GM23338 (cell line): Measurements from ENCODE around the gene SUB1. TPM values are rescaled to one million over a fixed set of nuclear protein-coding genes. Genes with fewer than 3 reads are reported as not detected.
A peak's percentile ranks its signal among the peaks of the same experiment; 100 is the strongest.

Experiments used
- ATAC-seq: fragments of 200-7000 bp; cut with Tn5 transposase; 3 replicates; pipeline ENCODE4 v1.9.1; 2020
- DNase-seq: peaks from one replicate; pipeline ENCODE4 v3.0.0-alpha.2; 2015; ENCODE audit warnings: low spot score
- H2AFZ ChIP-seq: fragments of 200-600 bp; sonication (generic); 2 replicates; pipeline ENCODE4 v1.8.0; 2016; ENCODE audit warnings: antibody characterized with exemption, mild to moderate bottlenecking, moderate library complexity
- H3F3A ChIP-seq: fragments of 200-600 bp; sonication (generic); replicated peaks from 2 replicates; pipeline ENCODE4 v1.8.0; 2017; ENCODE audit warnings: antibody characterized with exemption, mixed run types, low read depth
- H3K27ac ChIP-seq: fragments of 200-600 bp; sonication (generic); 2 replicates; pipeline ENCODE4 v1.6.1; 2016; ENCODE audit warnings: low read depth
- H3K27me3 ChIP-seq: fragments of 200-600 bp; sonication (generic); 2 replicates; pipeline ENCODE4 v1.8.0; 2016; ENCODE audit warnings: mild to moderate bottlenecking, mixed run types, moderate library complexity; ENCODE audit not compliant: insufficient read depth
- H3K36me3 ChIP-seq: fragments of 200-600 bp; sonication (generic); 2 replicates; pipeline ENCODE4 v1.8.0; 2016; ENCODE audit warnings: mild to moderate bottlenecking; ENCODE audit not compliant: insufficient read depth
- H3K4me1 ChIP-seq: fragments of 200-600 bp; sonication (generic); 2 replicates; pipeline ENCODE4 v1.8.0; 2016; ENCODE audit warnings: mild to moderate bottlenecking, moderate library complexity; ENCODE audit not compliant: insufficient read depth
- H3K4me2 ChIP-seq: fragments of 200-600 bp; sonication (generic); 2 replicates; pipeline ENCODE4 v1.7.1; 2017; ENCODE audit warnings: mixed run types
- H3K4me3 ChIP-seq: fragments of 200-600 bp; sonication (generic); 2 replicates; pipeline ENCODE4 v1.6.1; 2016; ENCODE audit warnings: mixed run types
- H3K79me2 ChIP-seq: fragments of 200-600 bp; sonication (generic); replicated peaks from 2 replicates; pipeline ENCODE4 v1.8.0; 2017; ENCODE audit warnings: mild to moderate bottlenecking; ENCODE audit not compliant: insufficient read depth
- H3K9me2 ChIP-seq: fragments of 200-600 bp; sonication (generic); 2 replicates; pipeline ENCODE4 v1.8.0; 2017; ENCODE audit not compliant: insufficient read depth
- H4K20me1 ChIP-seq: fragments of 200-600 bp; sonication (generic); replicated peaks from 2 replicates; pipeline ENCODE4 v1.8.0; 2017; ENCODE audit warnings: mild to moderate bottlenecking; ENCODE audit not compliant: insufficient read depth
- H3K27ac Mint-ChIP-seq: 2 replicates; pipeline ENCODE4 v1.8.0; 2020; ENCODE audit warnings: inconsistent platforms, mild to moderate bottlenecking, moderate library complexity, mixed read lengths
- H3K27me3 Mint-ChIP-seq: 3 replicates; pipeline ENCODE4 v1.8.0; 2022; ENCODE audit warnings: low read depth, mild to moderate bottlenecking, moderate library complexity, mixed read lengths, inconsistent platforms; ENCODE audit not compliant: insufficient read depth, poor library complexity
- H3K36me3 Mint-ChIP-seq: 3 replicates; pipeline ENCODE4 v1.8.0; 2021; ENCODE audit warnings: low read depth, mild to moderate bottlenecking, inconsistent platforms, moderate library complexity, mixed read lengths
- H3K4me1 Mint-ChIP-seq: 3 replicates; pipeline ENCODE4 v1.8.0; 2020; ENCODE audit warnings: mild to moderate bottlenecking, inconsistent platforms, mixed read lengths
- H3K4me3 Mint-ChIP-seq: 3 replicates; pipeline ENCODE4 v1.8.0; 2021; ENCODE audit warnings: moderate library complexity, mild to moderate bottlenecking, inconsistent platforms, mixed read lengths
- H3K9me3 Mint-ChIP-seq: 3 replicates; pipeline ENCODE4 v1.8.0; 2020; ENCODE audit warnings: moderate library complexity, mild to moderate bottlenecking, inconsistent platforms, mixed read lengths
- CREB1 ChIP-seq: fragments of 250-450 bp; sonication (Bioruptor Pico); IDR thresholded peaks from 2 replicates; pipeline ENCODE4 v1.5.0; 2020; ENCODE audit warnings: low read depth, mild to moderate bottlenecking, moderate library complexity
- STAT1 ChIP-seq: IDR thresholded peaks from one replicate; pipeline ENCODE4 v1.6.1; 2016; ENCODE audit warnings: antibody characterized with exemption; ENCODE audit not compliant: unreplicated experiment
- polyA plus RNA-seq: library from polyadenylated mRNA; unstranded; fragments of >200 nt; fragmentation: Nextera tagmentation; extraction: Ambion mirVana; gene quantifications from 2 replicates; pipeline ENCODE4 v1.2.1, GENCODE V29; 2016
- total RNA-seq: library from RNA; depleted of rRNA; stranded (reverse); fragments of >200 nt; shearing (Covaris generic); gene quantifications from 2 replicates; pipeline ENCODE4 v1.2.3, GENCODE V29; 2014
- TF ChIP-seq, protein P1 (sequence below): fragments of 250-450 bp; sonication (Bioruptor Pico); IDR thresholded peaks from 2 replicates; pipeline ENCODE4 v1.5.0; 2020; ENCODE audit warnings: mild to moderate bottlenecking, moderate library complexity
- TF ChIP-seq, protein P2 (sequence below), 2 experiments: fragments of 200-600 bp in 1 of 2; sonication (generic) in 1 of 2; conservative IDR thresholded peaks; 2 replicates each; pipeline versions ENCODE4 v1.5.1 to v1.6.1; 2016 to 2017; ENCODE audit warnings: antibody characterized with exemption in 2 of 2, low read depth in 2 of 2, mild to moderate bottlenecking in 2 of 2, moderate library complexity in 1 of 2

The SUB1 gene
- total and polyA plus RNA-seq, 2 experiments from 2014 or later: 365 to 1,041 TPM

DNA sequence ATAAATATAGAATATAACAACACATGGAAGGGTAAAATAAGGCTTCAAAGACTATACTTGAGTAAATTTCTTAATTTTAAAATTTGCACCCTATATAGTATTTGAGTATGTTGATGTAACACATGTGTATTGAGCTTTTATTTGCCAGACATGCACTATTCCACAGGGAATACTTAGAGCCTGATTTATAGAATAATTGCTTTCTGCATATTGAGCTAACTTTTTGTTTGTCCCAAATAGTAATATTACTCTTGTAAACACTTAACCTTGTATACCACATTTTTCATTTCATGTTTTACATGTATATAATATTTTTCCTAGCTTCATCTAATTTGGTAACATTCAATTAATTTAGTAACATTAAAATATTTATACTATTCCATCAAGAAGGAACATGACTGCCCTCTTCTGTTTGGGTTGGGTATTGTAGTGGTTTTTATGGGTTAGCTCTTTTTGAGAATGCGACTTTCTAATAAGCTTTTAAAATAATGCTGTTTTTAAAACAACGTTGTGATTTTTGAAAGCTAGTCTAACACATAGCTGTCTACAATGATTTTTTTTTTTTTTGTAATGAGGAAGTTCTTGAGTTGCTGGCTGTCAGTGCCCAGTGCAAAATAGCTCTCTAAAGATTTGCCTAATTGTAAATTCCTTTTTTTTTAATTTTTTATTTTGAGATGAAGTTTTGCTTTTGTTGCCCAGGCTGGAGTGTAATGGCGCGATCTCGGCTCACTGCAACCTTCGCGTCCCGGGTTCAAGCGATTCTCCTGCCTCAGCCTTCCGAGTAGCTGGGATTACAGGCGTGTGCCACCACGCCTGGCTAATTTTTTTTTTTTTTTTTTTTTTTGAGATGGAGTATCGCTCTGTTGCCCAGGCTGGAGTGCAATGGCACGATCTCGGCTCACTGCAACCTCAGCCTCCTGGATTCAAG, 4.8 kb downstream of the SUB1 start:
- peaks cover 9% of the 10 kb centered on the region for H3K4me1 Mint-ChIP-seq

More for the DNA sequence above, 4.8 kb downstream of the SUB1 start:
- Mint-ChIP-seq H3K27ac (no peak overlapping the region), H3K36me3 (peaks cover 63% of the 10 kb centered on the region), H3K4me3 (no peak overlapping the region), H3K27me3 (peaks cover 2% of the 10 kb centered on the region), H3K9me3 (no peaks in the 10 kb centered on the region)
- no peak overlapping the region for H2AFZ ChIP-seq
- H3K27me3 ChIP-seq: no peaks in the 10 kb centered on the region
- no peak for ATAC-seq
- no peaks in the 10 kb centered on the region for H3K9me2 ChIP-seq
- no peak overlapping the region for H3K4me2 ChIP-seq
- H3K79me2 ChIP-seq: peaks cover 80% of the 10 kb centered on the region
- no peak overlapping the region for H3K4me3 ChIP-seq
- peaks cover 5% of the 10 kb centered on the region; the same call in 1 of the 2 replicates for H3F3A ChIP-seq
- peaks cover 12% of the 10 kb centered on the region for H4K20me1 ChIP-seq
- H3K36me3 ChIP-seq: peaks cover 36% of the 10 kb centered on the region
- H3K27ac ChIP-seq: no peak overlapping the region
- peak; percentile 63 for DNase-seq
- no peak for TF ChIP-seq CREB1
- TF ChIP-seq, protein P1, sequence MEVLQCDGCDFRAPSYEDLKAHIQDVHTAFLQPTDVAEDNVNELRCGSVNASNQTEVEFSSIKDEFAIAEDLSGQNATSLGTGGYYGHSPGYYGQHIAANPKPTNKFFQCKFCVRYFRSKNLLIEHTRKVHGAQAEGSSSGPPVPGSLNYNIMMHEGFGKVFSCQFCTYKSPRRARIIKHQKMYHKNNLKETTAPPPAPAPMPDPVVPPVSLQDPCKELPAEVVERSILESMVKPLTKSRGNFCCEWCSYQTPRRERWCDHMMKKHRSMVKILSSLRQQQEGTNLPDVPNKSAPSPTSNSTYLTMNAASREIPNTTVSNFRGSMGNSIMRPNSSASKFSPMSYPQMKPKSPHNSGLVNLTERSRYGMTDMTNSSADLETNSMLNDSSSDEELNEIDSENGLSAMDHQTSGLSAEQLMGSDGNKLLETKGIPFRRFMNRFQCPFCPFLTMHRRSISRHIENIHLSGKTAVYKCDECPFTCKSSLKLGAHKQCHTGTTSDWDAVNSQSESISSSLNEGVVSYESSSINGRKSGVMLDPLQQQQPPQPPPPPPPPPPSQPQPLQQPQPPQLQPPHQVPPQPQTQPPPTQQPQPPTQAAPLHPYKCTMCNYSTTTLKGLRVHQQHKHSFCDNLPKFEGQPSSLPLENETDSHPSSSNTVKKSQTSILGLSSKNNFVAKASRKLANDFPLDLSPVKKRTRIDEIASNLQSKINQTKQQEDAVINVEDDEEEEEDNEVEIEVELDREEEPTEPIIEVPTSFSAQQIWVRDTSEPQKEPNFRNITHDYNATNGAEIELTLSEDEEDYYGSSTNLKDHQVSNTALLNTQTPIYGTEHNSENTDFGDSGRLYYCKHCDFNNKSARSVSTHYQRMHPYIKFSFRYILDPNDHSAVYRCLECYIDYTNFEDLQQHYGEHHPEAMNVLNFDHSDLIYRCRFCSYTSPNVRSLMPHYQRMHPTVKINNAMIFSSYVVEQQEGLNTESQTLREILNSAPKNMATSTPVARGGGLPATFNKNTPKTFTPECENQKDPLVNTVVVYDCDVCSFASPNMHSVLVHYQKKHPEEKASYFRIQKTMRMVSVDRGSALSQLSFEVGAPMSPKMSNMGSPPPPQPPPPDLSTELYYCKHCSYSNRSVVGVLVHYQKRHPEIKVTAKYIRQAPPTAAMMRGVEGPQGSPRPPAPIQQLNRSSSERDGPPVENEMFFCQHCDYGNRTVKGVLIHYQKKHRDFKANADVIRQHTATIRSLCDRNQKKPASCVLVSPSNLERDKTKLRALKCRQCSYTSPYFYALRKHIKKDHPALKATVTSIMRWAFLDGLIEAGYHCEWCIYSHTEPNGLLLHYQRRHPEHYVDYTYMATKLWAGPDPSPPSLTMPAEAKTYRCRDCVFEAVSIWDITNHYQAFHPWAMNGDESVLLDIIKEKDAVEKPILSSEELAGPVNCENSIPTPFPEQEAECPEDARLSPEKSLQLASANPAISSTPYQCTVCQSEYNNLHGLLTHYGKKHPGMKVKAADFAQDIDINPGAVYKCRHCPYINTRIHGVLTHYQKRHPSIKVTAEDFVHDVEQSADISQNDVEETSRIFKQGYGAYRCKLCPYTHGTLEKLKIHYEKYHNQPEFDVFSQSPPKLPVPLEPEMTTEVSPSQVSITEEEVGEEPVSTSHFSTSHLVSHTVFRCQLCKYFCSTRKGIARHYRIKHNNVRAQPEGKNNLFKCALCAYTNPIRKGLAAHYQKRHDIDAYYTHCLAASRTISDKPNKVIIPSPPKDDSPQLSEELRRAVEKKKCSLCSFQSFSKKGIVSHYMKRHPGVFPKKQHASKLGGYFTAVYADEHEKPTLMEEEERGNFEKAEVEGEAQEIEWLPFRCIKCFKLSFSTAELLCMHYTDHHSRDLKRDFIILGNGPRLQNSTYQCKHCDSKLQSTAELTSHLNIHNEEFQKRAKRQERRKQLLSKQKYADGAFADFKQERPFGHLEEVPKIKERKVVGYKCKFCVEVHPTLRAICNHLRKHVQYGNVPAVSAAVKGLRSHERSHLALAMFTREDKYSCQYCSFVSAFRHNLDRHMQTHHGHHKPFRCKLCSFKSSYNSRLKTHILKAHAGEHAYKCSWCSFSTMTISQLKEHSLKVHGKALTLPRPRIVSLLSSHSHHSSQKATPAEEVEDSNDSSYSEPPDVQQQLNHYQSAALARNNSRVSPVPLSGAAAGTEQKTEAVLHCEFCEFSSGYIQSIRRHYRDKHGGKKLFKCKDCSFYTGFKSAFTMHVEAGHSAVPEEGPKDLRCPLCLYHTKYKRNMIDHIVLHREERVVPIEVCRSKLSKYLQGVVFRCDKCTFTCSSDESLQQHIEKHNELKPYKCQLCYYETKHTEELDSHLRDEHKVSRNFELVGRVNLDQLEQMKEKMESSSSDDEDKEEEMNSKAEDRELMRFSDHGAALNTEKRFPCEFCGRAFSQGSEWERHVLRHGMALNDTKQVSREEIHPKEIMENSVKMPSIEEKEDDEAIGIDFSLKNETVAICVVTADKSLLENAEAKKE (CRISPR knock-in tag): no peak
- TF ChIP-seq, protein P2, sequence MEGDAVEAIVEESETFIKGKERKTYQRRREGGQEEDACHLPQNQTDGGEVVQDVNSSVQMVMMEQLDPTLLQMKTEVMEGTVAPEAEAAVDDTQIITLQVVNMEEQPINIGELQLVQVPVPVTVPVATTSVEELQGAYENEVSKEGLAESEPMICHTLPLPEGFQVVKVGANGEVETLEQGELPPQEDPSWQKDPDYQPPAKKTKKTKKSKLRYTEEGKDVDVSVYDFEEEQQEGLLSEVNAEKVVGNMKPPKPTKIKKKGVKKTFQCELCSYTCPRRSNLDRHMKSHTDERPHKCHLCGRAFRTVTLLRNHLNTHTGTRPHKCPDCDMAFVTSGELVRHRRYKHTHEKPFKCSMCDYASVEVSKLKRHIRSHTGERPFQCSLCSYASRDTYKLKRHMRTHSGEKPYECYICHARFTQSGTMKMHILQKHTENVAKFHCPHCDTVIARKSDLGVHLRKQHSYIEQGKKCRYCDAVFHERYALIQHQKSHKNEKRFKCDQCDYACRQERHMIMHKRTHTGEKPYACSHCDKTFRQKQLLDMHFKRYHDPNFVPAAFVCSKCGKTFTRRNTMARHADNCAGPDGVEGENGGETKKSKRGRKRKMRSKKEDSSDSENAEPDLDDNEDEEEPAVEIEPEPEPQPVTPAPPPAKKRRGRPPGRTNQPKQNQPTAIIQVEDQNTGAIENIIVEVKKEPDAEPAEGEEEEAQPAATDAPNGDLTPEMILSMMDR (conservative IDR thresholded peaks at IDR 0.05; ENCODE audit: low read depth in 2 of 2): peak; percentile 56 to 86
- TF ChIP-seq STAT1: no peak
- H3K4me1 ChIP-seq: 0 out of 2 replicates have a peak, but pooled peaks cover 8% of the 10 kb centered on the region
